GM12864 (cell line): ENCODE data around the gene SERPINB6.
"Not testable (repeated sequence)": the region's sequence is repeated elsewhere in the genome, so short reads cannot be mapped to it uniquely, and the experiment has no call there.

Experiments
- DNase-seq: peaks from one replicate; pipeline ENCODE4 v3.0.0-alpha.2; 2011; ENCODE audit warnings: low read depth
- H3K4me3 ChIP-seq: 2 replicates; pipeline ENCODE4 v1.5.1; 2011; ENCODE audit warnings: mild to moderate bottlenecking, low read depth, low read length, control low read depth
- CTCF ChIP-seq: IDR thresholded peaks from 2 replicates; pipeline ENCODE4 v1.5.1; 2011; ENCODE audit warnings: low read depth, mild to moderate bottlenecking, moderate library complexity, low read length, control low read depth, inconsistent platforms; ENCODE audit errors: missing control alignments

The SERPINB6 gene

DNA sequence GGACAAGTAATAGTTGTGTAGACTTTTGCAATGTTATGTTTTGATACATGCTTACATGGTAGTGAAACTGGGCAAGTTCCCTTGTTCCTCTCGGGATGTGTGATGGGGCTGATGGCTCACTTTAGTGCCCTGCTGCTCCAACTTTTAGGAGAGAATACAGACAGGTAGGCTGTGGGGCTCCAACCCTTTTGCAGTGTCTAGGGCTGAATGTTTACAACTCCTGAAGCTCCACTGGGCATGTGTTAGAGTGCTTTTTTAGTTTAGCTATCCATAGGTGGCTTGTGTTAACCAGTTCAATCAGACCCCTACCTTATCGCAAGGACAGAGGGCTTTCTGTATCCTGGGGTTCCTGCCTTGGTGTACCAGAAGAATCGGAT, 33.8 kb downstream of the SERPINB6 start:
- no peak overlapping the region for H3K4me3 ChIP-seq
- TF ChIP-seq CTCF, result no peak
- no peak for DNase-seq

DNA sequence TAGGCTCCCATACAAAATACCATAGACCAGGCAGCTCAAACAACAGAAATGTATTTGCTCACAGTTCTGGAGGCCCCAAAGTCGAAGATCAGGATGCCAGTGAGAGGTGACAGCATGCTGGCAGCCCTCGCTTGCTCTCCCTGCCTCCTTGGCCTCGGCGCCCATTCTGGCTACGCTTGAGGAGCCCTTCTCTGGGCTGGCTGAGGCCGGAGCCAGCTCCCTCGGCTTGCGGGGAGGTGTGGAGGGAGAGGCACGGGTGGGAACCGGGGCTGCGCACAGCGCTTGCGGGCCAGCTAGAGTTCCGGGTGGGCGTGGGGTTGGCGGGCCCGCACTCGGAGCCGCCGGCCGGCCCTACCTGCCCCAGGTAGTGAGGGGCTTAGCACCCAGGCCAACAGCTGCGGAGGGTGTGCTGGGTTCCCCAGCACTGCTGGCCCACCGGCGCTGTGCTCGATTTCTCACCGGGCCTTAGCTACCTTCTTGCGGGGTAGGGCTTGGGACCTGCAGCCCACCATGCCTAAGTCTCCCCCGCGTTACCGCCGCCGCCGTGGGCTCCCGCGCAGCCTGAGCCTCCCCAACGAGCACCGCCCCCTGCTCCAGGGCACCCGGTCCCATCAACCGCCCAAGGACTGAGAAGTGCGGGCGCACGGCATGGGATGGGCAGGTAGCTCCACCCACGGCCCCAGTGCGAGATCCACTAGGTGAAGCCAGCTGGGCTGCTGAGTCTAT, 35.6 kb downstream of the SERPINB6 start:
- no peak for TF ChIP-seq CTCF
- no peak for DNase-seq
- no peak overlapping the region for H3K4me3 ChIP-seq

GRCh38 chr6:2934057-2934456, 37.3 kb downstream of the SERPINB6 start:
- no peak overlapping the region for H3K4me3 ChIP-seq
- TF ChIP-seq CTCF, result no peak
- no peak for DNase-seq

GRCh38 chr6:2932911-2933310, 38.5 kb downstream of the SERPINB6 start:
- not testable (repeated sequence) for DNase-seq, H3K4me3 ChIP-seq

- peak; percentile 100 for TF ChIP-seq CTCF
- H3K4me3 ChIP-seq, result no peak overlapping the region
- peak; percentile 63 for DNase-seq
Measured at GRCh38 chr6:2931970-2932748, 39.2 kb downstream of the SERPINB6 start.

DNA sequence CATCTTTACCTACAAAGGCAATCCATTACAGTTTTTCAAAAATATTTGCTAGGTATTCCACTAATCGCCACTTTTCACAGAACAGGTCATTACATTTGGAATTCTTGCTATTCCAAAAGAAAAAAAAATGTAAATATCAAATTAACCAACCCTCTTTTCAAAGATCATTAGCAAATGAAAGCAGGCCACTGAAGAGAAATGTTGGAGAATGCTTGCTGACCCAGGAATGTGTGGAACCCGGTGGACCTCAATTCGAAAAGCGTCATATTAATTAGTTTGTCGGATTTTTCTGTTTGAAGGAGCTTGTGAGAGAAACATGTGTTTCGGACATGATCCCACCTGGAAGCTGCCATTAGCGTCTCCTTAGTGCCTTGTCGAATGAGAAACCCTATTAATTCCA, 40.3 kb downstream of the SERPINB6 start:
- no peak for DNase-seq
- no peak for TF ChIP-seq CTCF
- H3K4me3 ChIP-seq, result no peak overlapping the region

- H3K4me3 ChIP-seq, DNase-seq: not testable (repeated sequence)
Measured at GRCh38 chr6:2927931-2928330, 43.4 kb downstream of the SERPINB6 start.

GRCh38 chr6:2925842-2926747, 45.3 kb downstream of the SERPINB6 start:
- H3K4me3 ChIP-seq, DNase-seq: not testable (repeated sequence)
